GM12865 (cell line): ENCODE data around the gene RASSF5.

ENCODE experiments used
- DNase-seq: peaks from one replicate; pipeline ENCODE4 v3.0.0; 2010; ENCODE audit warnings: low read depth
- H3K4me3 ChIP-seq: 2 replicates; pipeline ENCODE4 v1.5.1; 2011; ENCODE audit warnings: mild to moderate bottlenecking, low read depth, low read length, control low read depth
- TF ChIP-seq, protein P1 (sequence below): IDR thresholded peaks from 2 replicates; pipeline ENCODE4 v1.5.1; 2011; ENCODE audit warnings: low read length, control low read depth, low read depth, inconsistent platforms; ENCODE audit not compliant: insufficient read depth; ENCODE audit errors: missing control alignments

Gene RASSF5

DNA sequence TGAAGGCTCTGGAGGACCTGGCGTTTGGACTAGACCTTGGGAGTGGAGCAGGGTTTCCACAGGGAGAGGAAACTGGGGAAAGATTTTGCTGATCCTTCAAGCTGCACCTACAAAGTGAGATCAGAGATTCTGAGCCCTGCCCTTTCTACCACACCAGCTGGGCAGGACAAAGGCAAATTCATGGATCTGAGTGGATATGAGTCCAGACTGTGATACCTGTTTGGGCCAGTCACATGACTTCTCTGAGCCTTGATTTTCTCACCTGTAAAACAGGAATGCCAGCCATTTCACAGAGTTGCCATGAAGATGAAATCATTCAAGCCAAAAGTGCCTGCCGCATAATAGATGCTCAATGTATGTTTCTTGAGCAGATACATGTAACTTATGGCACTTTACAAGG, 4.9 kb upstream of the RASSF5 start:
- H3K4me3 ChIP-seq = no peak overlapping the region
- DNase-seq = no peak
- TF ChIP-seq, protein P1, sequence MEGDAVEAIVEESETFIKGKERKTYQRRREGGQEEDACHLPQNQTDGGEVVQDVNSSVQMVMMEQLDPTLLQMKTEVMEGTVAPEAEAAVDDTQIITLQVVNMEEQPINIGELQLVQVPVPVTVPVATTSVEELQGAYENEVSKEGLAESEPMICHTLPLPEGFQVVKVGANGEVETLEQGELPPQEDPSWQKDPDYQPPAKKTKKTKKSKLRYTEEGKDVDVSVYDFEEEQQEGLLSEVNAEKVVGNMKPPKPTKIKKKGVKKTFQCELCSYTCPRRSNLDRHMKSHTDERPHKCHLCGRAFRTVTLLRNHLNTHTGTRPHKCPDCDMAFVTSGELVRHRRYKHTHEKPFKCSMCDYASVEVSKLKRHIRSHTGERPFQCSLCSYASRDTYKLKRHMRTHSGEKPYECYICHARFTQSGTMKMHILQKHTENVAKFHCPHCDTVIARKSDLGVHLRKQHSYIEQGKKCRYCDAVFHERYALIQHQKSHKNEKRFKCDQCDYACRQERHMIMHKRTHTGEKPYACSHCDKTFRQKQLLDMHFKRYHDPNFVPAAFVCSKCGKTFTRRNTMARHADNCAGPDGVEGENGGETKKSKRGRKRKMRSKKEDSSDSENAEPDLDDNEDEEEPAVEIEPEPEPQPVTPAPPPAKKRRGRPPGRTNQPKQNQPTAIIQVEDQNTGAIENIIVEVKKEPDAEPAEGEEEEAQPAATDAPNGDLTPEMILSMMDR = no peak

DNA sequence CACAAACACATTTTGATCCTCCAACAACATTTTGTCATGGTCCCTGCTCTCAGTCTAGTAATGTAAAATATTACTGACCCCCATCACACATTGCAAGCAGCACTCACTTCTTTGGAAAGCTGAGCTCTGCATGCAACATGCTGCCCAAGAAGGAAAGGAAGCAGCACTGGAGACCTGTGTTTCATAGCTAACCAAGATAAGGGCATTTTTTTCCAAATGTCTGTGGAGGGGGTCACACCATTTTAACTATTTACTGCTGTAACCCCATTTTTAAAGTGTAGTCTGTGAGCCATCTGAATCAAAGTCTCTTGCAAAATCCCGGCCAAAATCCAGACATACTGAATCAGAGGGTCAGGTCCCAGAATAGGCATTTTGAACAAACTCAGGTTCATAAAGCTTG, 4.5 kb upstream of the RASSF5 start:
- TF ChIP-seq, protein P1 = no peak
- H3K4me3 ChIP-seq = no peak overlapping the region
- DNase-seq = no peak

DNA sequence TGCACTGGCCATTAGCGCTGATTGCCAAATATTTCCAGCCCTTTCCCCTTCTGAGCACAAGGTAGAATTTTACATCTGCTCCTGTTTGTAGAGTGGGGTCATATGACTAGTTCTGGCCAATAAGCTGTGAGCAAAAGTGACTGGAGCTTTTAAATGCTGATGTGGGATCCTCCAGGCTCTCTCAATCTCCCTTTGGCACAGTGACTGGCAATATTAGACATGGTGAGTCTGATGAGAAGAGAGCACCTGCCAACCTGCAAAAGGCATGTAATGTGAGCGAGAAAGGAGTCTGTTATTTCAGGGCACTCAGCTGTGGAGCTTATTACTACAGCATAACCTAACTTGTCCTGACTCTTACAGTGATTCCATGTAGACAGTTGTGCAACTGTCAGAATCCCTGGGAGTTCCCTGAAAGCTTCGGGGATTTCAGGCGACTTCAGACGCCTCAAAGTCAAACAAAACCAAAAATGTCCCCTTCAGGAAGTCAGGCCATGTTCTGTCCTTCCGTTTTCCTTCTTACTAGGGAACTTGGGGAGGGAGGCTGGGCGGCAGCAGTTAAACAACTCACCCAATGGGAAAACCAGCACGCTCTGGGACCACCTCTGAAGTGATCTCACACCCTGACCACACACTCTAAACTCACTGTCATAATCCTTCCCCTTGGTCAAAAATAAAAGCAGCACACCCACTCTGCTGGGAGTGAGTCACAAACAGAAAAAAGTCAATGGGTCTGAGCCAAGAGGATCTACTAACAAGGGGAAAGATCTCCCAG, 3.6 kb upstream of the RASSF5 start:
- no peak overlapping the region for H3K4me3 ChIP-seq
- peak; percentile 91 for DNase-seq
- TF ChIP-seq, protein P1 = no peak

DNA sequence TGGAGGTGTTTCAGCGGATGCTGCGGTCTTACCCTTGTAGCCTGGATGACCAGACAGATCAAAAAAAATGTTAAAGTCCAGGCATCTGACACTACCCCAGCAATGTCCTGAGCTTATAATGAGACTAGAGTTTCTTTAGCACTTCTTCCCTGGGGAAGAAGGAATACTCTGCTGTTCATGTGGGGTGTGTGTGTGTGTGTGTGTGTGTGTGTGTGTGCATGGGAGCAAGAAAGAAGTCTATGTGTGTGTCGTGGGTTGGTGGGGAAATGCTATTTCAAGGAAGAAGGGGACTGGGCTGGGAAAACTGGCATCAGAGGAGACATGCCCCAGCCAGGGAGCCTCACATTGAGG, 3.0 kb upstream of the RASSF5 start:
- no peak overlapping the region for H3K4me3 ChIP-seq
- no peak for DNase-seq
- TF ChIP-seq, protein P1 = no peak

DNA sequence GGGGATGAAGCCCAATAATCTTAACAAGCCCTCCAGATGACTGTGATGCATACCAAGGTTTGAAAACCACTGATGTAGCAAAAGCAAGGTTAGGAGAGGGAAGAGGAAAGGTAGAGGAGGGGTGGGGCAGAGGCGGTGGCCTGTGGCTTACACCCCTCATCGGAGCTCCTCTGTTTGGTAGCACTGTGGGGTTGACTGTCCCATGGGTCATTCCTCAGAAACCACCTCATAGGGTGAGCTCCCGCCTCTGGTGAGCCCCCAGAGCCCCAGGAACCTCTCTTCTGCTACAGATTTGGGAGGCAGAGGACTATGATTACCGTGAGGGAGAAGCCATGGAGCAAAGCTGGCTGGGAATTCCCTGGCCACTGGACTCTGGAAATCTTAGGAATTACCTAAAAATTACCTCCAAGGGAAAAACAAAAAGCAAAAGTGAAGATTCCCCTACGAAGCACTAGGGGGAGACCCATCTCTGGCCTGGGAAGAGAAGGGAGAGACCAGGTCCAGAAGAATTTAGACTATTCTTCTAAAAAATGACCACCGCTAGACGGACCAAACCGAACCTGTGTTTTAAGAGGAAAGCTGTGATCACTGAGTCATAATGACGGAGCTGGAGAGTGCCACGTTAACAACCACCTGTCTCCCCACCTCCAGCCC, 1.5 kb upstream of the RASSF5 start:
- TF ChIP-seq, protein P1 = peak; percentile 36
- H3K4me3 ChIP-seq = peak overlapping the region; percentile 84; the same call in 1 of the 2 replicates
- DNase-seq = peak; percentile 32

DNA sequence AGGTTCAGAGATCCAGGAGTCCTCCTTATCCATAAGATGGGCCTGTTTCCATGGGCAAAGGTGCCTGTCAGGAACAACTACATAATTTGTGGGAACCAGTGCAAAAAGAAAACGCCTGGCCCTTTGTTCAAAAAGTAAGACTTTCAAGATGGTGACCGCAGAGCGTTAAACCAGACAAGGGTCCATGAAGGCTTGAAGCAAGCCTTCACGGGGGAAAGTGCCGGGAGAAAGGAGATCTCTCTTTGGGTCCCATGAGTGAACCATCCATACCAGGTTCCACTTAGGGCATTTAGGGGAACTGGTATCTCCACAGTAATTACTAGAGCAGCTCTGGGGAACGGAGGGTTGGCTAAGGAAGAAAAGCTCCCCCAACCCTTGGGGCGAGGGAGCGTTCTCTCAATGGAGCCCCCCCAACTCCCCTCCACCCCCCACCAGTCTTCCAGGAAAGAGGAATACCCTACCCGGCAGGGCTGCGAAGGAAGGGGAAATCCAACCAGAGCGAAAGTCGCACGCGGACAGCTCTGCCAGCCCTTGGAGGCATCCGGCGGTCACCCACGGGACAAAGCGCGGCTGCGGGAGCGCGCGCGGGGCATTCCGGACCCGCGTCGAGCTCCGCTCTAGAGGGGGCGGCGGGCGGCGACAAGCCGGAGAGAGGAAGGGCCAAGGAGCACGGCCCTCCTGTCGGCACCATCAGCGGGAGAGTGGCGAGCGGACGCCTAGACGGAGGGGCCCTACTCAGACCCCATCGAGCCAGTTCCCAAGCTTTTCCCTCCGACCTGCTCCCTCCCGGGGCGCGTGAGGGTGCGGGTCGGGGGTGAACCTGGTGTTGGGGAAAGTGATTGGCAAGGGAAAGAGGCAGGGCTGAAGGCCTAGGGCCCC, 687 bp upstream of the RASSF5 start:
- TF ChIP-seq, protein P1 = no peak
- H3K4me3 ChIP-seq = peak overlapping the region; percentile 84
- peak; percentile 46 for DNase-seq
